SK-N-SH (cell line): Measurements from ENCODE around the gene USP34. TPM values are rescaled to one million over a fixed set of nuclear protein-coding genes. Genes with fewer than 3 reads are reported as not detected.

ENCODE experiments used
- CTCF ChIA-PET: fragments of 300-600, 350-600 bp; formaldehyde crosslinking; extraction: SDS; loops from one replicate; lab custom pipeline; 2021; lab: Yijun Ruan, JAX
- POLR2A ChIA-PET: fragments of 350-600 bp; sonication (Branson Sonifier 250); formaldehyde crosslinking; extraction: SDS; loops from one replicate; lab custom pipeline; 2020; ENCODE audit warnings: antibody characterized with exemption, inconsistent platforms; lab: Yijun Ruan, JAX
- DNase-seq: peaks from one replicate; pipeline ENCODE4 v3.0.0; 2012
- H2AFZ ChIP-seq: fragments of 200-600 bp; sonication (generic); 2 replicates; pipeline ENCODE4 v1.8.1; 2016; ENCODE audit warnings: antibody characterized with exemption, mild to moderate bottlenecking, low read depth
- H3F3A ChIP-seq: fragments of 200-600 bp; sonication (generic); replicated peaks from 2 replicates; pipeline ENCODE3; 2016; ENCODE audit warnings: antibody characterized with exemption, mild to moderate bottlenecking; ENCODE audit not compliant: insufficient read depth
- H3K27ac ChIP-seq, 2 experiments: fragments of 200-500 bp in 1 of 2; fragments of 200-600 bp in 1 of 2; sonication (Bioruptor generic) in 1 of 2; sonication (generic), shearing (Covaris generic) in 1 of 2; 2 replicates each; pipeline versions ENCODE4 v1.5.1 to v1.6.1; 2014 to 2016; ENCODE audit warnings: low read depth in 2 of 2, inconsistent platforms in 1 of 2, low read length in 1 of 2, mild to moderate bottlenecking in 1 of 2, mixed read lengths in 1 of 2
- H3K27me3 ChIP-seq: fragments of 200-600 bp; sonication (generic), shearing (Covaris generic); 2 replicates; pipeline ENCODE4 v1.6.1; 2016; ENCODE audit warnings: mixed run types; ENCODE audit not compliant: insufficient read depth
- H3K36me3 ChIP-seq, 2 experiments: fragments of 200-500 bp in 1 of 2; fragments of 200-600 bp in 1 of 2; sonication (Bioruptor generic) in 1 of 2; sonication (generic) in 1 of 2; replicated peaks in 1 of 2; 2 replicates each; pipeline versions ENCODE3 to v1.5.1; 2014 to 2016; ENCODE audit warnings: low read length in 1 of 2, mild to moderate bottlenecking in 1 of 2; ENCODE audit not compliant: insufficient read depth in 2 of 2, control insufficient read depth in 1 of 2
- H3K4me1 ChIP-seq, 2 experiments: fragments of 200-500 bp in 1 of 2; fragments of 200-600 bp in 1 of 2; sonication (Bioruptor generic) in 1 of 2; sonication (generic), shearing (Covaris generic) in 1 of 2; 2 replicates each; pipeline versions ENCODE4 v1.5.1 to v1.6.1; 2014 to 2016; ENCODE audit warnings: low read depth in 1 of 2, low read length in 1 of 2, mixed run types in 1 of 2; ENCODE audit not compliant: insufficient read depth in 2 of 2, control insufficient read depth in 1 of 2
- H3K4me2 ChIP-seq: fragments of 200-600 bp; sonication (generic), shearing (Covaris generic); 2 replicates; pipeline ENCODE4 v1.6.1; 2017; ENCODE audit warnings: mixed run types
- H3K4me3 ChIP-seq, 2 experiments: fragments of 200-500 bp in 1 of 2; fragments of 200-600 bp in 1 of 2; sonication (Bioruptor generic) in 1 of 2; sonication (generic), shearing (Covaris generic) in 1 of 2; 2 replicates each; pipeline versions ENCODE4 v1.5.1 to v1.8.1; 2014 to 2016; ENCODE audit warnings: low read depth in 2 of 2, inconsistent platforms in 1 of 2, low read length in 1 of 2, mild to moderate bottlenecking in 1 of 2, mixed read lengths in 1 of 2, moderate library complexity in 1 of 2
- H3K79me2 ChIP-seq: fragments of 200-600 bp; sonication (generic); 2 replicates; pipeline ENCODE4 v1.8.1; 2017; ENCODE audit warnings: mild to moderate bottlenecking; ENCODE audit not compliant: insufficient read depth
- H3K9ac ChIP-seq: fragments of 200-600 bp; sonication (generic); 2 replicates; pipeline ENCODE4 v1.6.1; 2017; ENCODE audit warnings: mixed run types
- H3K9me2 ChIP-seq: fragments of 200-600 bp; sonication (generic); 2 replicates; pipeline ENCODE4 v1.6.1; 2017; ENCODE audit warnings: mixed run types
- H3K9me3 ChIP-seq: fragments of 200-600 bp; sonication (generic); 2 replicates; pipeline ENCODE4 v1.6.1; 2017; ENCODE audit warnings: mixed run types, mild to moderate bottlenecking, moderate library complexity
- H4K20me1 ChIP-seq: fragments of 200-600 bp; sonication (generic); 2 replicates; pipeline ENCODE4 v1.6.1; 2017; ENCODE audit warnings: mild to moderate bottlenecking, mixed run types; ENCODE audit not compliant: insufficient read depth
- CHD2 ChIP-seq: fragments of 150-350 bp; IDR thresholded peaks from 2 replicates; pipeline ENCODE4 v1.6.1; 2018; ENCODE audit warnings: low read length; ENCODE audit not compliant: partially characterized antibody
- CTCF ChIP-seq: fragments of 200-600 bp; sonication (generic); IDR thresholded peaks from 2 replicates; pipeline ENCODE4 v1.6.1; 2017; ENCODE audit warnings: antibody characterized with exemption, mild to moderate bottlenecking, moderate library complexity
- ELF1 ChIP-seq: IDR thresholded peaks from 2 replicates; pipeline ENCODE4 v1.4.0; 2012
- EP300 ChIP-seq, 2 experiments: IDR thresholded peaks; 2 replicates each; pipeline versions ENCODE4 v1.4.0 to v1.6.1; 2012; ENCODE audit warnings: borderline replicate concordance in 1 of 2, low read depth in 1 of 2, low read length in 1 of 2
- EZH2phosphoT487 ChIP-seq: fragments of 200-600 bp; sonication (generic); IDR thresholded peaks from 2 replicates; pipeline ENCODE4 v1.6.1; 2017; ENCODE audit warnings: low read depth, mixed run types, mild to moderate bottlenecking, antibody characterized with exemption, moderate library complexity, borderline replicate concordance
- FOXJ3 ChIP-seq: sonication (generic); formaldehyde crosslinking; IDR thresholded peaks from 2 replicates; pipeline ENCODE4 v1.5.1; 2020; ENCODE audit warnings: mild to moderate bottlenecking, missing genetic modification reagents
- FOXM1 ChIP-seq: IDR thresholded peaks from 2 replicates; pipeline ENCODE4 v1.4.0; 2012; ENCODE audit warnings: low read depth, mild to moderate bottlenecking
- GABPA ChIP-seq: IDR thresholded peaks from 2 replicates; pipeline ENCODE4 v1.4.0; 2012; ENCODE audit warnings: low read depth, mild to moderate bottlenecking
- MXI1 ChIP-seq: IDR thresholded peaks from 2 replicates; pipeline ENCODE4 v1.6.1; 2012; ENCODE audit warnings: mild to moderate bottlenecking, low read depth, low read length, improper control_type of control experiment
- NRF1 ChIP-seq: IDR thresholded peaks from 2 replicates; pipeline ENCODE4 v1.6.1; 2012; ENCODE audit warnings: low read depth, mild to moderate bottlenecking, low read length
- PBX3 ChIP-seq: IDR thresholded peaks from 2 replicates; pipeline ENCODE4; 2012
- RCOR1 ChIP-seq: fragments of 150-350 bp; IDR thresholded peaks from 2 replicates; pipeline ENCODE4 v1.6.1; 2017; ENCODE audit warnings: antibody characterized with exemption, low read length
- REST ChIP-seq: IDR thresholded peaks from 2 replicates; pipeline ENCODE4 v1.6.1; 2012; ENCODE audit warnings: mild to moderate bottlenecking, low read depth, low read length, moderate library complexity
- RXRA ChIP-seq: IDR thresholded peaks from 2 replicates; pipeline ENCODE4 v1.4.0; 2012; ENCODE audit warnings: low read depth, mild to moderate bottlenecking, borderline replicate concordance
- SIN3A ChIP-seq: IDR thresholded peaks from 2 replicates; pipeline ENCODE4 v1.6.1; 2012; ENCODE audit warnings: low read depth, mild to moderate bottlenecking, low read length, moderate library complexity, borderline replicate concordance
- TCF12 ChIP-seq: IDR thresholded peaks from 2 replicates; pipeline ENCODE4 v1.4.0; 2012
- USF1 ChIP-seq: IDR thresholded peaks from 2 replicates; pipeline ENCODE4 v1.4.0; 2012; ENCODE audit warnings: low read depth, borderline replicate concordance
- WGBS: methylation state at CpG from one replicate; pipeline ENCODE4 v1.1.6; 2017; ENCODE audit warnings: low lambda C conversion rate; 5-methylcytosine and 5-hydroxymethylcytosine counted together
- polyA plus RNA-seq, 3 experiments: library from polyadenylated mRNA; depleted of rRNA; stranded (reverse); fragments of >200 nt; gene quantifications; 2 replicates each; pipeline ENCODE4 v1.2.3, GENCODE V29; 2012

USP34 gene
- polyA plus RNA-seq, 1 of the 3 experiments (the other 2 are of a cell fraction), result 31.4 TPM

- ChIA-PET POLR2A (no interaction called here), CTCF (interaction anchor here (1.4 kb wide), 1 partner anchor 12 kb away, joined by 3 read pairs; no protein-coding TSS in a partner anchor)
- Histone ChIP-seq H3F3A (peaks cover 17% of the 10 kb centered on the region), H4K20me1 (no peaks in the 10 kb centered on the region), H3K4me2 (no peak overlapping the region), H2AFZ (no peak overlapping the region), H3K9ac (no peak overlapping the region), H3K36me3 (peaks cover 22 to 73% of the 10 kb centered on the region in 2 experiments), H3K9me3 (no peaks in the 10 kb centered on the region; the same call in 1 of the 2 replicates), H3K4me3 (no peak overlapping the region), H3K27me3 (no peaks in the 10 kb centered on the region), H3K27ac (no peak overlapping the region), H3K79me2 (peaks cover 7% of the 10 kb centered on the region), H3K9me2 (no peaks in the 10 kb centered on the region; the same call in 1 of the 2 replicates), H3K4me1 (no peaks in the 10 kb centered on the region)
- no peak for DNase-seq
- TF ChIP-seq MXI1, result no peak
- no peak for TF ChIP-seq EZH2phosphoT487
- no peak for TF ChIP-seq SIN3A
- no peak for TF ChIP-seq CTCF
- no peak for TF ChIP-seq TCF12
- no peak for TF ChIP-seq GABPA
- no peak for TF ChIP-seq RXRA
- TF ChIP-seq FOXM1, result no peak
- TF ChIP-seq FOXJ3, result no peak
- no peak for TF ChIP-seq USF1
- no peak for TF ChIP-seq PBX3
- no peak for TF ChIP-seq RCOR1
- no peak for TF ChIP-seq NRF1
- WGBS, result 90% methylated on average over 1 of the region's 1 CpG
Observed at GRCh38 chr2:61318553-61318952, 152.3 kb downstream of the USP34 start.

- WGBS, result 96% methylated on average over 3 of the region's 3 CpGs
- Histone ChIP-seq H3K36me3 (peaks cover 53 to 73% of the 10 kb centered on the region in 2 experiments), H3K27me3 (no peaks in the 10 kb centered on the region)
Observed at GRCh38 chr2:61295981-61296380, 174.9 kb downstream of the USP34 start.

More at GRCh38 chr2:61295981-61296380, 174.9 kb downstream of the USP34 start:
- Histone ChIP-seq H3K4me3 (no peak overlapping the region), H3K4me2 (no peak overlapping the region), H3K9ac (no peak overlapping the region), H3K27ac (no peak overlapping the region), H3F3A (peaks cover 5% of the 10 kb centered on the region), H2AFZ (no peak overlapping the region), H3K9me3 (no peaks in the 10 kb centered on the region), H4K20me1 (no peaks in the 10 kb centered on the region), H3K79me2 (0 out of 2 replicates have a peak, but pooled peaks cover 3% of the 10 kb centered on the region), H3K9me2 (no peaks in the 10 kb centered on the region), H3K4me1 (peaks cover 0 to 6% of the 10 kb centered on the region in 2 experiments; a peak in 1 of 4 replicates)
- DNase-seq, result no peak
- CTCF ChIA-PET, result no interaction called here
- TF ChIP-seq SIN3A, result no peak
- no peak for TF ChIP-seq RXRA
- TF ChIP-seq ELF1, result no peak
- no peak for TF ChIP-seq CHD2
- TF ChIP-seq EP300 (IDR thresholded peaks at IDR 0.05; ENCODE audit: borderline replicate concordance in 1 of 2, low read depth in 1 of 2, low read length in 1 of 2), result no peak
- no peak for TF ChIP-seq REST
- POLR2A ChIA-PET, result no interaction called here
